HCT116 (cell line): Measurements from ENCODE around the gene CTIF. TPM values are rescaled to one million over a fixed set of nuclear protein-coding genes. Genes with fewer than 3 reads are reported as not detected.

Experiments used
- ATAC-seq: fragments of 200-7000 bp; cut with Tn5 transposase; 2 replicates; pipeline ENCODE4 v1.9.1; 2020; ENCODE audit warnings: mild to moderate bottlenecking, moderate library complexity
- BruUV-seq: library from RNA; stranded (reverse); fragments of 400-500 nt; replicated peaks from 2 replicates; lab custom pipeline; 2021; lab: Mats Ljungman, UMichigan
- CTCF ChIA-PET: fragments of 300-600 bp; sonication (Branson Sonifier 250); formaldehyde crosslinking; loops from one replicate; lab custom pipeline; 2021; ENCODE audit warnings: antibody characterized with exemption; lab: Charles Lee
- POLR2A ChIA-PET: fragments of 300-600, 350-600 bp; sonication (Branson Sonifier 250); formaldehyde crosslinking; loops from one replicate; lab custom pipeline; 2021; ENCODE audit warnings: antibody characterized with exemption; lab: Charles Lee
- RAD21 ChIA-PET, 2 experiments: fragments of 300-600 bp; sonication (Branson Sonifier 250); formaldehyde crosslinking; loops; one replicate each; lab custom pipeline; 2023; ENCODE audit warnings: low total read pairs in 2 of 2; ENCODE audit not compliant: uncharacterized antibody in 2 of 2, unreplicated experiment in 2 of 2, low non-redundant PET in 1 of 2; lab: Charles Lee
- DNase-seq: peaks from one replicate; pipeline ENCODE4 v3.0.0-alpha.2; 2010; ENCODE audit warnings: low read depth, low spot score
- H2AFZ ChIP-seq: fragments of 200-600 bp; shearing (Covaris generic), sonication (generic); 2 replicates; pipeline ENCODE4 v1.6.1; 2017; ENCODE audit warnings: low read depth, mixed run types, mixed read lengths, antibody characterized with exemption, low read length; ENCODE audit not compliant: poor library complexity, severe bottlenecking
- H3K27ac ChIP-seq: 2 replicates; pipeline ENCODE4 v1.5.1; 2012; ENCODE audit warnings: low read depth, low read length
- H3K27me3 ChIP-seq: fragments of 200-600 bp; sonication (generic); 2 replicates; pipeline ENCODE4 v1.6.1; 2016; ENCODE audit warnings: mixed run types, low read length, mixed read lengths; ENCODE audit not compliant: insufficient read depth
- H3K36me3 ChIP-seq, 2 experiments: fragments of 200-500 bp in 1 of 2; fragments of 200-600 bp in 1 of 2; sonication (Bioruptor generic) in 1 of 2; sonication (generic) in 1 of 2; 2 replicates each; pipeline versions ENCODE4 v1.5.1 to v1.6.1; 2014 to 2016; ENCODE audit warnings: low read length in 2 of 2, inconsistent platforms in 1 of 2, mixed read lengths in 1 of 2, mixed run types in 1 of 2; ENCODE audit not compliant: insufficient read depth in 2 of 2, control insufficient read depth in 1 of 2
- H3K4me1 ChIP-seq, 2 experiments: fragments of 200-600 bp in 1 of 2; sonication (generic) in 1 of 2; 2 replicates each; pipeline versions ENCODE4 v1.5.1 to v1.6.1; 2012 to 2017; ENCODE audit warnings: low read length in 2 of 2, inconsistent platforms in 1 of 2, mild to moderate bottlenecking in 1 of 2, mixed read lengths in 1 of 2, mixed run types in 1 of 2, moderate library complexity in 1 of 2; ENCODE audit not compliant: insufficient read depth in 2 of 2, control insufficient read depth in 1 of 2
- H3K4me2 ChIP-seq: fragments of 200-600 bp; sonication (generic); 2 replicates; pipeline ENCODE4 v1.6.1; 2017; ENCODE audit warnings: mixed run types, low read length, mixed read lengths
- H3K4me3 ChIP-seq, 2 experiments: fragments of 200-600 bp in 1 of 2; sonication (generic) in 1 of 2; replicated peaks in 1 of 2; 2 replicates each; pipeline ENCODE4 v1.5.1; 2011 to 2016; ENCODE audit warnings: low read length in 2 of 2, control low read depth in 1 of 2, low read depth in 1 of 2, mild to moderate bottlenecking in 1 of 2, mixed read lengths in 1 of 2, mixed run types in 1 of 2
- H3K79me2 ChIP-seq: fragments of 200-600 bp; sonication (generic); 2 replicates; pipeline ENCODE4 v1.6.1; 2017; ENCODE audit warnings: mild to moderate bottlenecking, mixed run types, low read length, moderate library complexity, mixed read lengths; ENCODE audit not compliant: insufficient read depth
- H3K9ac ChIP-seq: fragments of 200-600 bp; sonication (generic); 2 replicates; pipeline ENCODE4 v1.6.1; 2016; ENCODE audit warnings: low read length, mixed read lengths
- H3K9me2 ChIP-seq: fragments of 200-600 bp; sonication (generic), shearing (Covaris generic); 2 replicates; pipeline ENCODE4 v1.6.1; 2017; ENCODE audit warnings: mixed run types, mild to moderate bottlenecking, moderate library complexity; ENCODE audit not compliant: insufficient read depth
- H3K9me3 ChIP-seq, 2 experiments: fragments of 200-500 bp in 1 of 2; fragments of 200-600 bp in 1 of 2; sonication (Bioruptor generic) in 1 of 2; sonication (generic) in 1 of 2; 2 replicates each; pipeline ENCODE4 v1.6.1; 2014 to 2017; ENCODE audit warnings: low read length in 2 of 2, mixed read lengths in 2 of 2, inconsistent platforms in 1 of 2, low read depth in 1 of 2, mild to moderate bottlenecking in 1 of 2, mixed run types in 1 of 2, moderate library complexity in 1 of 2; ENCODE audit not compliant: control insufficient read depth in 1 of 2, insufficient read depth in 1 of 2
- H4K20me1 ChIP-seq: fragments of 200-600 bp; sonication (generic), shearing (Covaris generic); 2 replicates; pipeline ENCODE4 v1.6.1; 2017; ENCODE audit warnings: mixed run types, mild to moderate bottlenecking, moderate library complexity; ENCODE audit not compliant: insufficient read depth
- CEBPB ChIP-seq: IDR thresholded peaks from 2 replicates; pipeline ENCODE4 v1.6.1; 2012; ENCODE audit warnings: low read depth
- FOSL1 ChIP-seq: IDR thresholded peaks from 2 replicates; pipeline ENCODE4 v1.6.1; 2012; ENCODE audit warnings: low read depth
- MAX ChIP-seq: IDR thresholded peaks from 2 replicates; pipeline ENCODE4 v1.6.1; 2012
- SP1 ChIP-seq: IDR thresholded peaks from 2 replicates; pipeline ENCODE4 v1.6.1; 2012; ENCODE audit warnings: low read depth
- SRF ChIP-seq: IDR thresholded peaks from 2 replicates; pipeline ENCODE4 v1.6.1; 2012; ENCODE audit warnings: low read depth
- TCF7L2 ChIP-seq: IDR thresholded peaks from 2 replicates; pipeline ENCODE4 v1.7.0; 2011; ENCODE audit warnings: borderline replicate concordance, inconsistent platforms; ENCODE audit not compliant: insufficient read depth, insufficient read length; ENCODE audit errors: extremely low read depth
- YY1 ChIP-seq: IDR thresholded peaks from 2 replicates; pipeline ENCODE4 v1.6.1; 2011; ENCODE audit warnings: low read length, low read depth, moderate library complexity, mild to moderate bottlenecking; ENCODE audit not compliant: insufficient replicate concordance; ENCODE audit errors: extremely low read depth
- ZFX ChIP-seq: fragments of 450-650 bp; IDR thresholded peaks from 2 replicates; pipeline ENCODE4 v1.6.1; 2017
- ZNF274 ChIP-seq: fragments of 200-500 bp; sonication (Bioruptor generic); IDR thresholded peaks from 2 replicates; pipeline ENCODE4 v1.6.1; 2014; ENCODE audit warnings: mild to moderate bottlenecking, low read depth, low read length, inconsistent platforms
- intact Hi-C: fragments of 100-400 bp; cut with micrococcal nuclease; formaldehyde crosslinking; loops from 2 replicates; pipeline ENCODE4 v1.10.0; 2022
- total RNA-seq: library from RNA; stranded (reverse); gene quantifications from one replicate; pipeline ENCODE4 v1.2.1, GENCODE V29; 2021; ENCODE audit not compliant: unreplicated experiment
- TF ChIP-seq, protein P1 (sequence below): IDR thresholded peaks from 2 replicates; pipeline ENCODE4 v1.6.1; 2011; ENCODE audit warnings: mild to moderate bottlenecking, low read length, moderate library complexity; ENCODE audit not compliant: insufficient replicate concordance; ENCODE audit errors: extremely low read depth
- TF ChIP-seq, protein P2 (sequence below): IDR thresholded peaks from 2 replicates; pipeline ENCODE4 v1.6.1; 2012
- TF ChIP-seq, protein P3 (sequence below): IDR thresholded peaks from 2 replicates; pipeline ENCODE4 v1.6.1; 2012; ENCODE audit warnings: low read depth
- TF ChIP-seq, protein P4 (sequence below), 3 experiments: fragments of 200-600 bp in 1 of 3; sonication (generic) in 1 of 3; IDR thresholded peaks in 2 of 3; conservative IDR thresholded peaks in 1 of 3; 2 replicates each; pipeline ENCODE4 v1.5.1; 2012 to 2017; ENCODE audit warnings: low read depth in 2 of 3, low read length in 2 of 3, antibody characterized with exemption in 1 of 3, borderline replicate concordance in 1 of 3, control low read depth in 1 of 3, mild to moderate bottlenecking in 1 of 3, mixed read lengths in 1 of 3, mixed run types in 1 of 3, moderate library complexity in 1 of 3; ENCODE audit not compliant: insufficient read depth in 1 of 3

The CTIF gene
- total RNA-seq, 1 experiment from 2014 or later: 19.7 TPM

DNA sequence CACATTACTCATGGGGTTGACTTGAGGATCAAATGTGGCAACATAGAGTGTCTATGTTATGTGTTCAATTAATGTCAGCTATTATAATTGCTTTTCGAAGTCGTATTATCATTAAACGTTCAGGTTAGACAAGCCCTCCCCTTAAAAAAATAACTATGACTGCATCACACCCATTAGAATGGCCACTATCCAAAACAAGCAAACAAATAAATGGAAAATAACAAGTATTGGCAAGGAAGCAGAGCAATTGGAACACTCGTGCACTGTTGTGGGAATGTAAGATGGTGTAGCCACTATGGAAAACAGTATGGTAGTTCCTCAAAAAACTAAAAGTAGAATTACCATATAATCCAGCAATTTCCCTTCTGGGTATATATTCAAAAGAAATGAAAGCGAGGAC is 10.0 kb upstream of the CTIF start:
- DNase-seq (no peak), ATAC-seq (no peak)
- no peaks in the 10 kb centered on the region for H3K9me3 ChIP-seq
- no peaks in the 10 kb centered on the region for H3K9me2 ChIP-seq
- H3K4me3 ChIP-seq: no peak overlapping the region
- no peaks in the 10 kb centered on the region for H3K36me3 ChIP-seq
- H3K4me2 ChIP-seq: no peak overlapping the region
- intact Hi-C loops: no loop called here
- H3K4me1 ChIP-seq: 0 out of 4 replicates have a peak, but pooled peaks cover 0 to 3% of the 10 kb centered on the region in 2 experiments
- RAD21 ChIA-PET: no interaction called here
- POLR2A ChIA-PET: no interaction called here
- H3K27ac ChIP-seq: no peak overlapping the region
- CTCF ChIA-PET: no interaction called here
- H3K9ac ChIP-seq: no peak overlapping the region
- TF ChIP-seq CEBPB (no peak), ZNF274 (no peak), FOSL1 (no peak), SRF (no peak), SP1 (no peak), YY1 (no peak), ZFX (no peak), MAX (no peak), TCF7L2 (no peak)
- TF ChIP-seq, protein P1, sequence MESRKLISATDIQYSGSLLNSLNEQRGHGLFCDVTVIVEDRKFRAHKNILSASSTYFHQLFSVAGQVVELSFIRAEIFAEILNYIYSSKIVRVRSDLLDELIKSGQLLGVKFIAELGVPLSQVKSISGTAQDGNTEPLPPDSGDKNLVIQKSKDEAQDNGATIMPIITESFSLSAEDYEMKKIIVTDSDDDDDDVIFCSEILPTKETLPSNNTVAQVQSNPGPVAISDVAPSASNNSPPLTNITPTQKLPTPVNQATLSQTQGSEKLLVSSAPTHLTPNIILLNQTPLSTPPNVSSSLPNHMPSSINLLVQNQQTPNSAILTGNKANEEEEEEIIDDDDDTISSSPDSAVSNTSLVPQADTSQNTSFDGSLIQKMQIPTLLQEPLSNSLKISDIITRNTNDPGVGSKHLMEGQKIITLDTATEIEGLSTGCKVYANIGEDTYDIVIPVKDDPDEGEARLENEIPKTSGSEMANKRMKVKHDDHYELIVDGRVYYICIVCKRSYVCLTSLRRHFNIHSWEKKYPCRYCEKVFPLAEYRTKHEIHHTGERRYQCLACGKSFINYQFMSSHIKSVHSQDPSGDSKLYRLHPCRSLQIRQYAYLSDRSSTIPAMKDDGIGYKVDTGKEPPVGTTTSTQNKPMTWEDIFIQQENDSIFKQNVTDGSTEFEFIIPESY: no peak
- TF ChIP-seq, protein P2, sequence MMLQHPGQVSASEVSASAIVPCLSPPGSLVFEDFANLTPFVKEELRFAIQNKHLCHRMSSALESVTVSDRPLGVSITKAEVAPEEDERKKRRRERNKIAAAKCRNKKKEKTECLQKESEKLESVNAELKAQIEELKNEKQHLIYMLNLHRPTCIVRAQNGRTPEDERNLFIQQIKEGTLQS: no peak
- TF ChIP-seq, protein P3, sequence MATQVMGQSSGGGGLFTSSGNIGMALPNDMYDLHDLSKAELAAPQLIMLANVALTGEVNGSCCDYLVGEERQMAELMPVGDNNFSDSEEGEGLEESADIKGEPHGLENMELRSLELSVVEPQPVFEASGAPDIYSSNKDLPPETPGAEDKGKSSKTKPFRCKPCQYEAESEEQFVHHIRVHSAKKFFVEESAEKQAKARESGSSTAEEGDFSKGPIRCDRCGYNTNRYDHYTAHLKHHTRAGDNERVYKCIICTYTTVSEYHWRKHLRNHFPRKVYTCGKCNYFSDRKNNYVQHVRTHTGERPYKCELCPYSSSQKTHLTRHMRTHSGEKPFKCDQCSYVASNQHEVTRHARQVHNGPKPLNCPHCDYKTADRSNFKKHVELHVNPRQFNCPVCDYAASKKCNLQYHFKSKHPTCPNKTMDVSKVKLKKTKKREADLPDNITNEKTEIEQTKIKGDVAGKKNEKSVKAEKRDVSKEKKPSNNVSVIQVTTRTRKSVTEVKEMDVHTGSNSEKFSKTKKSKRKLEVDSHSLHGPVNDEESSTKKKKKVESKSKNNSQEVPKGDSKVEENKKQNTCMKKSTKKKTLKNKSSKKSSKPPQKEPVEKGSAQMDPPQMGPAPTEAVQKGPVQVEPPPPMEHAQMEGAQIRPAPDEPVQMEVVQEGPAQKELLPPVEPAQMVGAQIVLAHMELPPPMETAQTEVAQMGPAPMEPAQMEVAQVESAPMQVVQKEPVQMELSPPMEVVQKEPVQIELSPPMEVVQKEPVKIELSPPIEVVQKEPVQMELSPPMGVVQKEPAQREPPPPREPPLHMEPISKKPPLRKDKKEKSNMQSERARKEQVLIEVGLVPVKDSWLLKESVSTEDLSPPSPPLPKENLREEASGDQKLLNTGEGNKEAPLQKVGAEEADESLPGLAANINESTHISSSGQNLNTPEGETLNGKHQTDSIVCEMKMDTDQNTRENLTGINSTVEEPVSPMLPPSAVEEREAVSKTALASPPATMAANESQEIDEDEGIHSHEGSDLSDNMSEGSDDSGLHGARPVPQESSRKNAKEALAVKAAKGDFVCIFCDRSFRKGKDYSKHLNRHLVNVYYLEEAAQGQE: no peak
- TF ChIP-seq, protein P4, sequence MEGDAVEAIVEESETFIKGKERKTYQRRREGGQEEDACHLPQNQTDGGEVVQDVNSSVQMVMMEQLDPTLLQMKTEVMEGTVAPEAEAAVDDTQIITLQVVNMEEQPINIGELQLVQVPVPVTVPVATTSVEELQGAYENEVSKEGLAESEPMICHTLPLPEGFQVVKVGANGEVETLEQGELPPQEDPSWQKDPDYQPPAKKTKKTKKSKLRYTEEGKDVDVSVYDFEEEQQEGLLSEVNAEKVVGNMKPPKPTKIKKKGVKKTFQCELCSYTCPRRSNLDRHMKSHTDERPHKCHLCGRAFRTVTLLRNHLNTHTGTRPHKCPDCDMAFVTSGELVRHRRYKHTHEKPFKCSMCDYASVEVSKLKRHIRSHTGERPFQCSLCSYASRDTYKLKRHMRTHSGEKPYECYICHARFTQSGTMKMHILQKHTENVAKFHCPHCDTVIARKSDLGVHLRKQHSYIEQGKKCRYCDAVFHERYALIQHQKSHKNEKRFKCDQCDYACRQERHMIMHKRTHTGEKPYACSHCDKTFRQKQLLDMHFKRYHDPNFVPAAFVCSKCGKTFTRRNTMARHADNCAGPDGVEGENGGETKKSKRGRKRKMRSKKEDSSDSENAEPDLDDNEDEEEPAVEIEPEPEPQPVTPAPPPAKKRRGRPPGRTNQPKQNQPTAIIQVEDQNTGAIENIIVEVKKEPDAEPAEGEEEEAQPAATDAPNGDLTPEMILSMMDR (IDR thresholded peaks at IDR 0.05 in 2 of 3, conservative IDR thresholded peaks at IDR 0.05 in 1 of 3; ENCODE audit: borderline replicate concordance in 1 of 3, insufficient read depth in 1 of 3, low read depth in 2 of 3, low read length in 2 of 3): no peak
- H3K79me2 ChIP-seq: no peaks in the 10 kb centered on the region
- peaks cover 11% of the 10 kb centered on the region; the same call in 1 of the 2 replicates for H3K27me3 ChIP-seq
- H2AFZ ChIP-seq: no peak overlapping the region
- no TSS peak for BruUV-seq
- no peaks in the 10 kb centered on the region for H4K20me1 ChIP-seq
